Tibial artery (tissue), 4 donors: ENCODE data around the gene GNMT.
"Not testable (repeated sequence)": the region's sequence is repeated elsewhere in the genome, so short reads cannot be mapped to it uniquely, and the experiment has no call there.

Source experiments
- DNase-seq, 2 donors: peaks; one replicate each; pipeline ENCODE4 v3.0.0-alpha.2; 2019
- H3K27ac ChIP-seq, 2 donors: fragments of 200-600 bp; sonication (generic) in 1 of 2; 1 replicate in 1 of 2; 2 replicates in 1 of 2; pipeline ENCODE4 v1.5.1; 2018 to 2019; ENCODE audit warnings: mild to moderate bottlenecking in 1 of 2
- H3K27me3 ChIP-seq, 2 donors: fragments of 200-600 bp; sonication (generic) in 1 of 2; one replicate each; pipeline versions ENCODE4 v1.5.1 to v1.6.0; 2016 to 2019
- H3K36me3 ChIP-seq, 3 donors: fragments of 200-600 bp; sonication (generic) in 2 of 3; one replicate each; pipeline ENCODE4 v1.5.1; 2016 to 2019; ENCODE audit warnings: mild to moderate bottlenecking in 2 of 3
- H3K4me1 ChIP-seq, 4 donors: fragments of 200-600 bp; sonication (generic) in 2 of 4; 1 replicate in 3 of 4; 2 replicates in 1 of 4; pipeline ENCODE4 v1.5.1; 2016 to 2019
- H3K4me3 ChIP-seq, 2 donors: fragments of 200-600 bp; sonication (generic) in 1 of 2; 1 replicate in 1 of 2; 2 replicates in 1 of 2; pipeline ENCODE4 v1.5.1; 2018 to 2019; ENCODE audit warnings: mild to moderate bottlenecking in 2 of 2
- H3K9me3 ChIP-seq, 3 donors: fragments of 200-600 bp; sonication (generic) in 1 of 3; one replicate each; pipeline ENCODE4 v1.5.1; 2016 to 2019
- intact Hi-C: fragments of 100-400 bp; cut with DNase I; formaldehyde crosslinking; loops from one replicate; pipeline ENCODE4 v1.15.0; 2023; ENCODE audit warnings: low total_unique reads
- TF ChIP-seq, protein P1 (sequence below), 2 experiments: fragments of 200-600 bp in 1 of 2; fragments of 450-650 bp in 1 of 2; IDR thresholded peaks; one replicate each; pipeline ENCODE4 v1.5.1; 2017 to 2019; ENCODE audit warnings: antibody characterized with exemption in 2 of 2, mild to moderate bottlenecking in 1 of 2, moderate library complexity in 1 of 2

The GNMT gene

DNA sequence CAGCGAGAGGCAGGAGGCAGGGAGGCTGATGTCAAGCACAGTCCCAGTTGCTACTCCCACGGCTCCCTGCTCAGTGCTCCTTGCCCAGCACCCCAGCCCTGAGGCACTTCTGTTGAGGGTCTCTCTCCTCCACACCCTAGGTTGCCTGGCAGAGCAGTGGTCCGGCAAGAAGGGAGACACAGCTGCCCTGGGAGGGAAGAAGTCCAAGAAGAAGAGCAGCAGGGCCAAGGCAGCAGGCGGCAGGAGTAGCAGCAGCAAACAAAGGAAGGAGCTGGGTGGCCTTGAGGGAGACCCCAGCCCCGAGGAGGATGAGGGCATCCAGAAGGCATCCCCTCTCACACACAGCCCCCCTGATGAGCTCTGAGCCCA, 22.1 kb upstream of the GNMT start:
- TF ChIP-seq, protein P1, sequence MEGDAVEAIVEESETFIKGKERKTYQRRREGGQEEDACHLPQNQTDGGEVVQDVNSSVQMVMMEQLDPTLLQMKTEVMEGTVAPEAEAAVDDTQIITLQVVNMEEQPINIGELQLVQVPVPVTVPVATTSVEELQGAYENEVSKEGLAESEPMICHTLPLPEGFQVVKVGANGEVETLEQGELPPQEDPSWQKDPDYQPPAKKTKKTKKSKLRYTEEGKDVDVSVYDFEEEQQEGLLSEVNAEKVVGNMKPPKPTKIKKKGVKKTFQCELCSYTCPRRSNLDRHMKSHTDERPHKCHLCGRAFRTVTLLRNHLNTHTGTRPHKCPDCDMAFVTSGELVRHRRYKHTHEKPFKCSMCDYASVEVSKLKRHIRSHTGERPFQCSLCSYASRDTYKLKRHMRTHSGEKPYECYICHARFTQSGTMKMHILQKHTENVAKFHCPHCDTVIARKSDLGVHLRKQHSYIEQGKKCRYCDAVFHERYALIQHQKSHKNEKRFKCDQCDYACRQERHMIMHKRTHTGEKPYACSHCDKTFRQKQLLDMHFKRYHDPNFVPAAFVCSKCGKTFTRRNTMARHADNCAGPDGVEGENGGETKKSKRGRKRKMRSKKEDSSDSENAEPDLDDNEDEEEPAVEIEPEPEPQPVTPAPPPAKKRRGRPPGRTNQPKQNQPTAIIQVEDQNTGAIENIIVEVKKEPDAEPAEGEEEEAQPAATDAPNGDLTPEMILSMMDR (IDR thresholded peaks at IDR 0.05) = no peak
- Histone ChIP-seq H3K4me3 (no peak overlapping the region), H3K9me3 (no peaks in the 10 kb centered on the region), H3K4me1 (peaks cover 0 to under 1% (median 0%) of the 10 kb centered on the region in 4 donors), H3K36me3 (peaks cover 30 to 84% (median 60%) of the 10 kb centered on the region in 3 donors), H3K27ac (no peak overlapping the region), H3K27me3 (no peaks in the 10 kb centered on the region)
- intact Hi-C loops = no loop called here
- no peak for DNase-seq

- Histone ChIP-seq H3K27ac (no peak overlapping the region), H3K36me3 (peaks cover 30 to 88% (median 68%) of the 10 kb centered on the region in 3 donors), H3K27me3 (no peaks in the 10 kb centered on the region), H3K4me1 (no peaks in the 10 kb centered on the region), H3K4me3 (no peak overlapping the region), H3K9me3 (no peaks in the 10 kb centered on the region)
- intact Hi-C loops = no loop called here
- no peak for DNase-seq
- TF ChIP-seq, protein P1 (IDR thresholded peaks at IDR 0.05) = no peak
These were observed 21.4 kb upstream of the GNMT start for GRCh38 chr6:42938987-42939809.

DNA sequence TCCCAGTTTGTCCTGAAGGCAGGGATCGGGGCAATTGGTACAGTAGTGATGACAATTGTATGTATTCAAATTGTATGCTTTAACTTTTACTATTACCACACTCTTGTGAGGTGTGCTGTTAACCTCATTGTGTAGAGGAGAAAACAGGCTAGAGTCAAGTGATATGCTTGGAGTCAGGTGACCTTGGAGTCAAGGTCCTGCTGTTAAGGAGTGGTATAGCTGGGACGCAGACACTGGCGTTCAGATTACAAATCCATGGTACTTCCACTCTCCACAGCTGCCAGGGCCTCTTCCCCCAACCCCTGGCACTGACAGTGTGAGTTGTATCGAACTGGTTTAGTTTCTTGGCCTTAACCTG, 20.8 kb upstream of the GNMT start:
- no peak for DNase-seq
- TF ChIP-seq, protein P1 (IDR thresholded peaks at IDR 0.05) = no peak
- peaks cover 27 to 85% (median 64%) of the 10 kb centered on the region in 3 donors for H3K36me3 ChIP-seq
- no peaks in the 10 kb centered on the region for H3K9me3 ChIP-seq
- intact Hi-C loops = no loop called here
- no peak overlapping the region for H3K27ac ChIP-seq
- H3K27me3 ChIP-seq = no peaks in the 10 kb centered on the region
- no peak overlapping the region for H3K4me3 ChIP-seq
- H3K4me1 ChIP-seq = no peaks in the 10 kb centered on the region

DNA sequence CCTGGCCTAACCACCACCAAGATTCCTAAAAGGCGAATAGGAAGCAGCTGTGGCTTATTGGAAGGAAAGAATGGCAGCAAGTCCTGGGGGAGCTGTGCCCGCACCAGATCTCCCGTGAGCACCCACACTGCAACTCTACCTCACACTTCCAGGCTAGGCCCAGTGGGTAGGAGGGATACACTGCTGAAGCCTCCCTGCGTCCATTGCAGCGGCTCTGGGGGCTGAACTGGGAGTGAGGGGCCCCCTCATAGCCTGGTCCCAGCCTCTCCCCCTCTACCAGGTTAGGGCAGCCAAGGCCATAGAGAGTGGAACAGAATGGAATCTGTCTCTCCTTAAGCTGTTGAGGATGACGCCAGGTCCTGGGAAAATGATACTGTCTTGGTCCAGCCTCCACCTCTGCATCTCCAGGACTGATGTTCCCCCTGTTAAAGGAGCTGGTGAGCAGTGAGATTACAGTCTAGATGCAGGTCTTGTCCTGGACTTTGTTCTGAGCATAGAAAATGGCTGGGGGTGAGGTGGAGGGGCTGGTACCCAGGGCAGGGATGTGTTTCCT, 20.0 kb upstream of the GNMT start:
- intact Hi-C loops = no loop called here
- no peaks in the 10 kb centered on the region for H3K4me1 ChIP-seq
- no peak overlapping the region for H3K4me3 ChIP-seq
- peaks cover 21 to 84% (median 58%) of the 10 kb centered on the region in 3 donors for H3K36me3 ChIP-seq
- DNase-seq = no peak
- no peaks in the 10 kb centered on the region for H3K9me3 ChIP-seq
- TF ChIP-seq, protein P1 (IDR thresholded peaks at IDR 0.05) = no peak
- H3K27ac ChIP-seq = no peak overlapping the region
- no peaks in the 10 kb centered on the region for H3K27me3 ChIP-seq

DNA sequence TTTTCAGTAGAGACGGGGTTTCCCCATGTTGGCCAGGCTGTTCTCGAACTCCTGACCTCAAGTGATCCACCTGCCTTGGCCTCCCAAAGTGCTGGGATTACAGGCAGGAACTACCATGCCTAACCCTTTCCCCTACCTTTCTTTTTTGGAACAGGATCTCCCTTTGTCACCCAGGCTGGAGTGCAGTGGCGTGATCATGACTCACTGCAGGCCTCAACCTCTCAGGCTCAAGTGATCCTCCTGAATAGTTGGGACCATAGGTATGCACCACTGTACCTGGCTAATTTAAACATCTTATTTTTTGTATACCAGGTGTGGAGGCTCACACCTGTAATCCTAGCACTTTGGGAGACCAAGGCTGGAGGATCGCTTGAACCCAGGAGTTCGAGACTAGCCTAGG, 19.2 kb upstream of the GNMT start:
- H3K27ac ChIP-seq, H3K9me3 ChIP-seq, H3K4me1 ChIP-seq, H3K27me3 ChIP-seq, H3K4me3 ChIP-seq, intact Hi-C loops, DNase-seq: not testable (repeated sequence)
- peaks cover 17 to 79% (median 50%) of the 10 kb centered on the region in 3 donors for H3K36me3 ChIP-seq

- DNase-seq = no peak
- Histone ChIP-seq H3K9me3 (no peaks in the 10 kb centered on the region), H3K4me3 (no peak overlapping the region), H3K27ac (no peak overlapping the region), H3K36me3 (peaks cover 17 to 68% (median 39%) of the 10 kb centered on the region in 3 donors), H3K4me1 (no peaks in the 10 kb centered on the region), H3K27me3 (no peaks in the 10 kb centered on the region)
- TF ChIP-seq, protein P1 (IDR thresholded peaks at IDR 0.05) = no peak
- intact Hi-C loops = no loop called here
These were observed 18.1 kb upstream of the GNMT start for GRCh38 chr6:42942444-42942843.
